ENCODE results near the gene B4GALNT1.
"Not testable (repeated sequence)": the region's sequence is repeated elsewhere in the genome, so short reads cannot be mapped to it uniquely, and the experiment has no call there.

B4GALNT1 gene

GRCh38 chr12:57632958-57633840, at the start of gene B4GALNT1:
Gene B4GALNT1, minus strand, starts transcription at chr12:57633201. Its CDS starts 1,069 bp downstream, at chr12:57632132.
- DNase-seq (ENCODE audit: low read depth), result no peak

- DNase-seq (ENCODE audit: low read depth), result no peak
Observed at GRCh38 chr12:57679697-57680096, 46.7 kb upstream of the B4GALNT1 start.

GRCh38 chr12:57677947-57678346, 44.9 kb upstream of the B4GALNT1 start:
- DNase-seq (ENCODE audit: low read depth), result not testable (repeated sequence)

GRCh38 chr12:57674691-57675090, 41.7 kb upstream of the B4GALNT1 start:
- DNase-seq (ENCODE audit: low read depth), result no peak

GRCh38 chr12:57672801-57673200, 39.8 kb upstream of the B4GALNT1 start:
- DNase-seq (ENCODE audit: low read depth), result no peak

- DNase-seq (ENCODE audit: low read depth), result not testable (repeated sequence)
Observed at GRCh38 chr12:57671811-57672210, 38.8 kb upstream of the B4GALNT1 start.

- not testable (repeated sequence) for DNase-seq (ENCODE audit: low read depth)
Observed at GRCh38 chr12:57669691-57670090, 36.7 kb upstream of the B4GALNT1 start.

GRCh38 chr12:57666897-57667296, 33.9 kb upstream of the B4GALNT1 start:
- no peak for DNase-seq (ENCODE audit: low read depth)

GRCh38 chr12:57665066-57665820, 32.2 kb upstream of the B4GALNT1 start:
- not testable (repeated sequence) for DNase-seq (ENCODE audit: low read depth)

GRCh38 chr12:57661376-57661775, 28.4 kb upstream of the B4GALNT1 start:
- no peak for DNase-seq (ENCODE audit: low read depth)

GRCh38 chr12:57658890-57659289, 25.9 kb upstream of the B4GALNT1 start:
- DNase-seq (ENCODE audit: low read depth), result no peak

- no peak for DNase-seq (ENCODE audit: low read depth)
Observed at GRCh38 chr12:57657744-57658143, 24.7 kb upstream of the B4GALNT1 start.

- DNase-seq (ENCODE audit: low read depth), result not testable (repeated sequence)
Observed at GRCh38 chr12:57656408-57656807, 23.4 kb upstream of the B4GALNT1 start.

GRCh38 chr12:57655541-57656240, 22.7 kb upstream of the B4GALNT1 start:
- DNase-seq (ENCODE audit: low read depth), result no peak

GRCh38 chr12:57654042-57654441, 21.0 kb upstream of the B4GALNT1 start:
- no peak for DNase-seq (ENCODE audit: low read depth)

- DNase-seq (ENCODE audit: low read depth), result not testable (repeated sequence)
Observed at GRCh38 chr12:57646659-57647049, 13.7 kb upstream of the B4GALNT1 start.

GRCh38 chr12:57645990-57646658, 13.1 kb upstream of the B4GALNT1 start:
- not testable (repeated sequence) for DNase-seq (ENCODE audit: low read depth)

GRCh38 chr12:57641699-57642442, 8.9 kb upstream of the B4GALNT1 start:
- no peak for DNase-seq (ENCODE audit: low read depth)

- DNase-seq (ENCODE audit: low read depth), result no peak
Observed at GRCh38 chr12:57640175-57641042, 7.4 kb upstream of the B4GALNT1 start.

GRCh38 chr12:57638096-57638495, 5.1 kb upstream of the B4GALNT1 start:
- DNase-seq (ENCODE audit: low read depth), result no peak
